Activated CD8-positive, alpha-beta T cell treated with anti-CD3 and anti-CD28 coated beads for 36 hours (primary cell): ENCODE data around the gene MUCL1. TPM values are rescaled to one million over a fixed set of nuclear protein-coding genes. Genes with fewer than 3 reads are reported as not detected.

ENCODE experiments used
- ATAC-seq: fragments of 200-7000 bp; cut with Tn5 transposase; one replicate; pipeline ENCODE4 v1.10.0; 2021; ENCODE audit warnings: mild to moderate bottlenecking, moderate library complexity
- CTCF ChIA-PET: fragments of 350-600 bp; sonication (Branson Sonifier 250); formaldehyde crosslinking; loops from one replicate; lab custom pipeline; 2021; ENCODE audit warnings: antibody characterized with exemption; lab: Charles Lee
- POLR2A ChIA-PET: fragments of 350-600 bp; sonication (Branson Sonifier 250); formaldehyde crosslinking; loops from one replicate; lab custom pipeline; 2021; ENCODE audit warnings: antibody characterized with exemption; lab: Charles Lee
- DNase-seq: peaks from one replicate; pipeline ENCODE4 v3.0.0-alpha.2; 2020
- H3K27ac Mint-ChIP-seq: one replicate; pipeline ENCODE4 v1.8.0; 2021; ENCODE audit warnings: mild to moderate bottlenecking, mixed read lengths
- H3K27me3 Mint-ChIP-seq: one replicate; pipeline ENCODE4 v1.8.0; 2021; ENCODE audit warnings: mixed read lengths
- H3K36me3 Mint-ChIP-seq: one replicate; pipeline ENCODE4 v1.8.0; 2021; ENCODE audit warnings: low read depth, mixed read lengths
- H3K4me1 Mint-ChIP-seq: one replicate; pipeline ENCODE4 v1.8.0; 2021; ENCODE audit warnings: low read depth, mixed read lengths
- H3K4me3 Mint-ChIP-seq: one replicate; pipeline ENCODE4 v1.8.0; 2021; ENCODE audit warnings: mild to moderate bottlenecking, moderate library complexity, mixed read lengths
- H3K9me3 Mint-ChIP-seq: one replicate; pipeline ENCODE4 v1.8.0; 2021; ENCODE audit warnings: mixed read lengths
- CTCF ChIP-seq: fragments of 200-600 bp; IDR thresholded peaks from one replicate; pipeline ENCODE4 v1.8.0; 2022; ENCODE audit warnings: antibody characterized with exemption, mild to moderate bottlenecking
- intact Hi-C: fragments of 100-400 bp; cut with micrococcal nuclease; formaldehyde crosslinking; loops from one replicate; pipeline ENCODE4 v1.10.0; 2022
- total RNA-seq, 2 experiments: library from RNA; stranded (reverse); gene quantifications; one replicate each; pipeline ENCODE4 v1.2.3, GENCODE V29; 2021

Gene MUCL1
- total RNA-seq, 2 experiments from 2014 or later: not detected

GRCh38 chr12:54890339-54890738 is 36.0 kb downstream of the MUCL1 start:
- intact Hi-C loops: no loop called here
- Mint-ChIP-seq H3K36me3 (no peaks in the 10 kb centered on the region), H3K4me1 (no peaks in the 10 kb centered on the region), H3K27me3 (peaks cover 2% of the 10 kb centered on the region), H3K27ac (no peak overlapping the region), H3K4me3 (no peak overlapping the region), H3K9me3 (no peaks in the 10 kb centered on the region)
- CTCF ChIA-PET: no interaction called here
- no peak for TF ChIP-seq CTCF
- ATAC-seq: no peak
- POLR2A ChIA-PET: no interaction called here
- no peak for DNase-seq

- TF ChIP-seq CTCF: no peak
- CTCF ChIA-PET: no interaction called here
- H3K27me3 Mint-ChIP-seq: peaks cover 3% of the 10 kb centered on the region
- H3K36me3 Mint-ChIP-seq: no peaks in the 10 kb centered on the region
- H3K27ac Mint-ChIP-seq: no peak overlapping the region
- H3K4me3 Mint-ChIP-seq: no peak overlapping the region
- intact Hi-C loops: no loop called here
- POLR2A ChIA-PET: interaction anchor here (1.0 kb wide), 2 partner anchors 9 to 25 kb away, joined by 3 read pairs; no protein-coding TSS in a partner anchor
- DNase-seq (no peak), ATAC-seq (no peak)
- no peaks in the 10 kb centered on the region for H3K4me1 Mint-ChIP-seq
- no peaks in the 10 kb centered on the region for H3K9me3 Mint-ChIP-seq
Observed at GRCh38 chr12:54891717-54892478, 37.6 kb downstream of the MUCL1 start.

Other genes with a start within 250 kb of the MUCL1 start
- gene LACRT, start 219.6 kb upstream of the MUCL1 start, total RNA-seq: not detected
- not detected for gene DCD, start 206.2 kb upstream of the MUCL1 start, total RNA-seq
- 100 to 1,000 TPM; 107 to 112 TPM for gene TESPA1, start 130.2 kb downstream of the MUCL1 start, total RNA-seq
- not detected for gene NEUROD4, start 165.5 kb downstream of the MUCL1 start, total RNA-seq